ENCODE measurements around the gene KCNS1.

GRCh38 chr20:45087097-45087790, 13.7 kb downstream of the KCNS1 start:
- no peak for TF ChIP-seq CTCF (IDR thresholded peaks at IDR 0.05)
- TF ChIP-seq POLR2A (IDR thresholded peaks at IDR 0.05) = no peak
